Endothelial cell of umbilical vein (primary cell): ENCODE measurements around the gene EPB41L2.

ENCODE experiments used
- EZH2 ChIP-seq: IDR thresholded peaks from 2 replicates; pipeline ENCODE4 v1.6.1; 2012; ENCODE audit warnings: borderline replicate concordance, low read depth, mild to moderate bottlenecking, moderate library complexity, low read length, inconsistent platforms; ENCODE audit not compliant: severe bottlenecking
- GATA2 ChIP-seq: IDR thresholded peaks from 2 replicates; pipeline ENCODE4 v1.7.0; 2011; ENCODE audit warnings: low read depth, mild to moderate bottlenecking, moderate library complexity, mixed read lengths, low read length; ENCODE audit not compliant: insufficient read length, insufficient read depth
- JUN ChIP-seq: IDR thresholded peaks from 2 replicates; pipeline ENCODE4 v1.6.1; 2011; ENCODE audit warnings: borderline replicate concordance, low read depth; ENCODE audit not compliant: insufficient read length, insufficient read depth
- POLR2A ChIP-seq: IDR thresholded peaks from 2 replicates; pipeline ENCODE4 v1.6.1; 2012; ENCODE audit warnings: low read depth, mild to moderate bottlenecking, control low read depth, low read length
- POLR2AphosphoS5 ChIP-seq: IDR thresholded peaks from 2 replicates; pipeline ENCODE4 v1.6.1; 2012; ENCODE audit warnings: low read depth, mild to moderate bottlenecking, control low read depth, low read length, moderate library complexity; ENCODE audit not compliant: insufficient read depth
- TF ChIP-seq, protein P1 (sequence below), 2 donors: IDR thresholded peaks; 1 replicate in 1 of 2; 2 replicates in 1 of 2; pipeline ENCODE4 v1.5.1; 2011; ENCODE audit warnings: low read length in 2 of 2, mild to moderate bottlenecking in 2 of 2, moderate library complexity in 2 of 2, control low read depth in 1 of 2, inconsistent platforms in 1 of 2, low read depth in 1 of 2; ENCODE audit not compliant: insufficient read depth in 1 of 2; ENCODE audit errors: extremely low read depth in 1 of 2
- TF ChIP-seq, protein P2 (sequence below): IDR thresholded peaks from 2 replicates; pipeline ENCODE4 v1.6.1; 2011; ENCODE audit not compliant: insufficient read depth, insufficient read length

DNA sequence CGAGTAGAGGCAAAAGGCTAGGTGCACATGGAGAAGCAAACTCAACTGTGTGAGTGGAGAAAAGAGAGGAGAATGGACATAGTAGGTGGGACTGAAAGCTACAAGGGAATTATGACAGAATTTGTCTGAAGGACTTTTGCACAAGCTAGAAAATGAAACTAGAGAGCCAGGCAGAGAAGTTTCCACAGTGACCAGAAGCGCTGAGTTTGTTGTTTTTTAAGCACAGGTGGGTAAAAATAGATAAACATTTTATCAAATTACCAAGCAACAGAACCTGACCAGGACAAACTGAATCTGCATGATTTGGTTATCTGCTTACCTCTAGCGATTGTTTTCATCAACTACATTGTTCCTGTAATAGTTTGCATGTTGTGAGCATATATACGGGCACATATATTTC, 197.3 kb downstream of the EPB41L2 start:
- TF ChIP-seq POLR2A (no peak), EZH2 (no peak), GATA2 (no peak), POLR2AphosphoS5 (no peak), JUN (no peak)
- TF ChIP-seq, protein P1, sequence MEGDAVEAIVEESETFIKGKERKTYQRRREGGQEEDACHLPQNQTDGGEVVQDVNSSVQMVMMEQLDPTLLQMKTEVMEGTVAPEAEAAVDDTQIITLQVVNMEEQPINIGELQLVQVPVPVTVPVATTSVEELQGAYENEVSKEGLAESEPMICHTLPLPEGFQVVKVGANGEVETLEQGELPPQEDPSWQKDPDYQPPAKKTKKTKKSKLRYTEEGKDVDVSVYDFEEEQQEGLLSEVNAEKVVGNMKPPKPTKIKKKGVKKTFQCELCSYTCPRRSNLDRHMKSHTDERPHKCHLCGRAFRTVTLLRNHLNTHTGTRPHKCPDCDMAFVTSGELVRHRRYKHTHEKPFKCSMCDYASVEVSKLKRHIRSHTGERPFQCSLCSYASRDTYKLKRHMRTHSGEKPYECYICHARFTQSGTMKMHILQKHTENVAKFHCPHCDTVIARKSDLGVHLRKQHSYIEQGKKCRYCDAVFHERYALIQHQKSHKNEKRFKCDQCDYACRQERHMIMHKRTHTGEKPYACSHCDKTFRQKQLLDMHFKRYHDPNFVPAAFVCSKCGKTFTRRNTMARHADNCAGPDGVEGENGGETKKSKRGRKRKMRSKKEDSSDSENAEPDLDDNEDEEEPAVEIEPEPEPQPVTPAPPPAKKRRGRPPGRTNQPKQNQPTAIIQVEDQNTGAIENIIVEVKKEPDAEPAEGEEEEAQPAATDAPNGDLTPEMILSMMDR (IDR thresholded peaks at IDR 0.05; ENCODE audit: extremely low read depth in 1 of 2, insufficient read depth in 1 of 2, low read depth in 1 of 2, low read length in 2 of 2) = no peak
- TF ChIP-seq, protein P2, sequence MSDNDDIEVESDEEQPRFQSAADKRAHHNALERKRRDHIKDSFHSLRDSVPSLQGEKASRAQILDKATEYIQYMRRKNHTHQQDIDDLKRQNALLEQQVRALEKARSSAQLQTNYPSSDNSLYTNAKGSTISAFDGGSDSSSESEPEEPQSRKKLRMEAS = no peak
